GM19035 (cell line): ENCODE results near the gene SPEF2.
A peak's percentile ranks its signal among the peaks of the same experiment; 100 is the strongest.

Source experiments
- ATAC-seq: cut with Tn5 transposase; IDR thresholded peaks from one replicate; pipeline ENCODE4 v1.9.1; 2021; ENCODE audit not compliant: unreplicated experiment

The SPEF2 gene

GRCh38 chr5:35717718-35718117 lies 100.1 kb downstream of the SPEF2 start:
- ATAC-seq = no peak

GRCh38 chr5:35735718-35736117 lies 118.1 kb downstream of the SPEF2 start:
- ATAC-seq = no peak

DNA sequence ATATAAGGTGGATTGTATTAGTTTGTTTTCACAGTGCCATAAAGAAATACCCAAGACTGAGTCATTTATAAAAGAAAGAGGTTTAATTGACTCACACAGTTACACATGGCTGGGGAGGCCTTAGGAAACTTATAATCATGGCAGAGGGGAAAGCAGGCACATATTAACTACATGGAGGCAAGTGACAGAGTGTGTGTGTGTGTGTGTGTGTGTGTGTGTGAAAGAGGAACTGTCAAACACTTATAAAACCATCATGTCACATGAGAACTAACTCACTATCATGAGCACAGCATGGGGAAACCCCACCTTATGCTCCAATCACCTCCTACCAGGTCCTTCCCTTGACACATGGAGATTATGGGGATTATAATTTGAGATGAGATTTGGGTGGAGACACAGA lies 118.6 kb downstream of the SPEF2 start:
- ATAC-seq = no peak

DNA sequence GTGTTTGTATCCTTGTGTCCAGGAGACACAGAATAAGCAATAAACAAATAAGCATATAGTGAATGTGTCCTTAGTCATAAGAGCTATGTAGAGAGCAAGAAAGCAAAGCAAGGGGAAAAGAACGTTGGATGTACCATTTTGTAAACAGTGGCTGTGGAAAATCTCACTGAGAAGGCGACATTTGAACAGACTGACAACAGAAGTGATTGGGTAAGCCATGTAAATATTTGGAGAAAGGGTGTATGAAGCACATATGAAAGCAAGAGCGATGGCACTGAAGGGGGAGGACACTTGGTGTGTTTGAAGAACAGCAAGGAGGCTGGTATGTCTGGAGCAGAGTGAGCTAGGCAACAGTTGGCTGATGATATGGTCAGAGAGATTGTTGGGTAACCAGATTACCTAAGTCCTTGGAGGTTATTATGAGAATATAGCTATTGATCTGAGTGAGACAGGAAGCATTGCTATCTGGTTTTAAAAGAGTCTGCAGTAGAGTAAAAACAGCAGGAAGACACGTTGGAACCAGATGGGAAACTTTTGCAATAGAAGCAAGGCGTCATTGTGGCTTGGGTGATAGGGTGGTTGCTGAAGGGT lies 123.6 kb downstream of the SPEF2 start:
- ATAC-seq = no peak

DNA sequence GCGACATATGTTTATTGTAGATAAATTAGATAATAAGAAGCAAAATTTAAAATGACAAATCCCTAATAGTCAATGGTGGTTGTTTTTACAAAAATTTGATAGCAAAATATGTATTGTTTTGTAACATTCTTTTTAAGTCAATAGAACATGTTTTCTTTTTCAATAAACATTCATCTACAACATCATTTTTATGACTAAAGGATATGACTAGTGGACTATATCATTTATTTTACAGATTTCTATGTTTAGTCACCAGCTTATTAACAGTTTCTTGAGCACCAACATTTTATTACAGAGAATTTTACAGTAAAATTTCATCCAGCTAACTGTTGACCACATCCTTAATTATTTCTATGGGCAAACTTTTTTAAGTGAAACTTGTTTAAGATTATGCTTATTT lies 124.3 kb downstream of the SPEF2 start:
- ATAC-seq = no peak

GRCh38 chr5:35743644-35744043 lies 126.0 kb downstream of the SPEF2 start:
- ATAC-seq = no peak

DNA sequence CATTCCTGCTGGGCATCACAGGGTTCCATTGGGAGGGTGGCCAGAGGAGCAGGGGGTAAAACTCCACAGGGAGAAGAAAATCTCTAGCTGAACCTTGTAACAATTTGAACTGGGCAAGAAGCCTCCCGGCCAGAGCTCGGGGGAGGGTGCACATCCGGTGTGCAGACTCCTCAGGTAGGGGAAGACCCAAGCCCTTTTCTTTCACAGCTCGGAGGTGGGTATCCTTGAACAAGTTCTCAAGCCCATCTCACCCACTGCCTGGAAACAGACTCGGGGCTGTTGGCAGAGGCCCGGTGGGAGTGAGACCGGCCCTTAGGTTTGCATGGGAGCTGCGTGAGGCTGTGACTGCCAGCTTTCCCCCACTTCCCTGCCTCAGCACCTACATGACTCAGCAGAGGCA lies 127.5 kb downstream of the SPEF2 start:
- ATAC-seq = no peak

- ATAC-seq = no peak
Observed at GRCh38 chr5:35745660-35746059, 128.0 kb downstream of the SPEF2 start.

DNA sequence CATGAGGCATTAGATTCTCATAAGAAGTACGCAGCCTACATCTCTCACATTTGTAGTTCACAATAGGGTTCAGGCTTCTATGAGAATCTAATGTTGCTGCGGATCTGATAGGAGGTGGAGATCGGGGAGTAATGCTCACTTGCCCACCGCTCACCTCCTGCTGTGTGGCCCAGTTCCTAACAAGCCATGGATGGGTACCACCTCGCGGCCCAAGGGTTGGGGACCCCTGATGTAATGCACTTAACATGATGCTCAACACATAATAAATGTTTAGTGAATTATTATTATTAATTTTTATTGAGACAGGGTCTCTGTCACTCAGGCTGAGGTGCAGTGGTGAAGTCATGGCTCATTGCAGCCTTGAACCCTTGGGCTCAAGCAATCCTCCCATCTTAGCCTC lies 134.3 kb downstream of the SPEF2 start:
- ATAC-seq = no peak

DNA sequence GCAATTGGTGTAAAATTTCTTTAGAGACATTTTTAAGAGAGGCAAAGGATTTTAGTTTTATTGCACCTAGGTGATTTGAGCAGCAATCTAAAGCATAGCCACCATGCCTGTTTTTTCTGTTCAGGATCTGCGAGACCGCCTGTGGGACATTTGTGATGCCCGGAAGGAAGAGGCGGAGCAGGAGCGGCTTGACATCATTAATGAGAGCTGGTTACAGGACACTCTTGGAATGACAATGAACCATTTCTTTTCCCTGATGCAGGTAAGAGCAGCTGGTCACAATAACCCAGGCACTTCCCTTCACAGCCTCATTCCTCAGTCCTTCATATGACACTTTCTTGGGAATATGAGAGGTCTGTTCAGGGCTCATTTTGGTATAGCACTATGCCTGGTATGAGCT lies 135.8 kb downstream of the SPEF2 start:
- no peak for ATAC-seq

DNA sequence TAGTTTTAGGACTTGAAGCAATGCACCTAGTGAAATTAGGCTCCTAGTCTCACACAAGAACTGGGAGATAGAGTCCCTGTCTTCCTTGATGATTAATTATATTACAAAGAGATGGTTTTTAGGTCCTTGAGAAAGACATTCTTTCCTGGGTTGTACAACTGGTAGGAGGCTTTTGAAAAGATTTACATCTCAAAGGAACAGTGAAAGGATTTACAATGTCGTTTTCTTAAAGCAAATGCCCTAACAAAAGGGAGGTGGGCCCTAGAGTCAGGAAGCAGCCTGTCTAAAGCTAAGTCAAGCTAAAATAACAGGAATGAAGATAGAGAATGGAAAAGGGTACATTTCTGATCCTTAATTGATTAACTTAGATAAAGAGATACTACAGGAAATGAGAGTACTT lies 136.8 kb downstream of the SPEF2 start:
- no peak for ATAC-seq

- no peak for ATAC-seq
Observed at GRCh38 chr5:35755966-35756365, 138.3 kb downstream of the SPEF2 start.

- ATAC-seq = no peak
Observed at GRCh38 chr5:35758151-35758724, 140.6 kb downstream of the SPEF2 start.

DNA sequence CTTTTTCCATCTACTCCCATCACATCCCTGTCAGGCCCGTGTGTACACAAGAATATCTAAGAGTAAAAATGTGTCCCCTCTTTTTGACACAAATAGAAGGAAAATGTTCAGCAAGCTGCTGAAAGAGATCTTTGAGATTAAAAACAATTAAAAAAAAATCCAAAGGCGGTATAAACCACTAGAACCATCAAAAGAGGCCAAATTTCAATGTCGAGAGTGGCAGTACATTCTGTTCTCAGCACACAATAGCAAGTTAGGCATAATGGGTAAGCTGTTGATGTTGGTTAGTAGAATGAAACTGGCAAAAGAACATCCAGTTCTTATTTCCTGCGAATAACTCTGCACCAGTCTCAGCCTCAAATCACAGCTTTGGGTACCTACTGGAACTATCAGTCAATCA lies 143.9 kb downstream of the SPEF2 start:
- no peak for ATAC-seq

DNA sequence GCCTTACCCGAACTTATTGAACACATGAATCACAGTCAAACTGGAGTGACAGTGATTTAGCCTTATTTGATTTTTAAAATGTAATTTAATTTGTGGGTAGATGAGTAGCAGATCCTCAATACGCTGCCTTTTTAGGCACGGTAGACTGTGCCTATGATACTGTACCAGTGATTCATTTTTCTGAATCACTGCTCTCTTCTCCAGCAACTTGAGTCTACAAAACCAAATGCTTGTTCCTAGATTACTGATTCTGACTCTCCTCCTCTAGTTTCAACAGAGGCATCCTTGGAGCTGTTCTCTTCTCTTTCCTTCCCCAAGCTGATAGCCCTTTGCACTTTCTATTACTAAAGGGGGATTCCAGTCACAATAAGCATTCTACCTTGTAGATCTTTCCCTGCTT lies 144.7 kb downstream of the SPEF2 start:
- ATAC-seq = no peak

- no peak for ATAC-seq
Observed at GRCh38 chr5:35765921-35766320, 148.3 kb downstream of the SPEF2 start.

DNA sequence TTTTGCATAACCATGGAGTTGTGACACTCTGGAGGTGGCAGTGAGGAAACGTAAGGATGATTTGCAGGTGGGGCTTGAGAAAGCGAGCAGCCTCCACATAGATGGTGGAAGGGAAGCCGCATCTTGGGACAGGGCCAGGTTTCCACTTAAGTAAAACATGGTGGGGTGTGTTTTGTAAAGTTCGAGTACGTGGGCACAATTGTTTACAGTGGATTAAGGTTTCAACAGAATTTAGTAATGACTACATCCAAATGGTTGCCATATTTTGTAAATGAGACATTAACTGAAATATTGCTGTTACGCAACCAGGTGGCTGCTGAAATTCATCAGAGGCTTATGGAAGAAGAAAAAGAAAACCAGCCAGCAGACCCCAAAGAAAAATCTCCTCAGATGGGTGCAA lies 153.6 kb downstream of the SPEF2 start:
- ATAC-seq = no peak

DNA sequence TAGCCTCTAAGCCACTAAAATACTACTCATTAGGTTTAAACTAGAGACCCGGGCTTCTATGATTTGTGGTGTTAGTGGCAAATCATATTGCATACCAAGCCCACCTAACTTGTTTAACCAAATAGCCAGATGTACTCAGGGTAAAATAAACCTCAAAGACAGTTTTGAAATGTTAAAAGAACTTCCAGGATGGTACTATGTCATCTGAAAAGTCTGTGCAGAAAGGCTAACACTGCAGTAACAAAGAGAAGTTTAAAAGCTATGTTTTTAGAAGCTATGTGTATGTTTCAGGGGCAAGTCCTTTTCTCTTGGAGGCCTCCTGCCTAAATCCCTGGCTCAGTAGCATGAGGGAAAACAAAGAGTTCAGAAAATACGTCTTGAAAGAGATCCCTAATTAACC lies 154.2 kb downstream of the SPEF2 start:
- no peak for ATAC-seq

- no peak for ATAC-seq
Observed at GRCh38 chr5:35773967-35774366, 156.3 kb downstream of the SPEF2 start.

DNA sequence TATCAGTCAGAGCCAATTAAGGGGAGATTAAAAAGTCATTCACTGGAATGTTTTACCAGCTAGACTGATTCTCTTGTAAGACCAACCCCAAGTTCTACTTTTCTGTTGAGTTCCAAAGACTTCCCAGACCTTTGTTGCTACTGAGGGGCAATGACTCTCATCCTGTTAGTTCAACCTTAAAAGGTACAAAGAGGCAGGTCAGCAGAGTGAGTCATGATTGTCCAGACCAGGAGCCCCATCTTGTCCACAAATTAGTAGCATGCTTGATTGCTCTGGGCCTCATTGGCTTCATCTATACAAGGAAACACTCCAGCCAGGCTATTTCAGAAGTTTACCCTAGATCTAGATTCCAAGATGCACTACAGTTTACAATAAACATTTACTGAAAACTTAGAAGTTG lies 159.1 kb downstream of the SPEF2 start:
- ATAC-seq = no peak

DNA sequence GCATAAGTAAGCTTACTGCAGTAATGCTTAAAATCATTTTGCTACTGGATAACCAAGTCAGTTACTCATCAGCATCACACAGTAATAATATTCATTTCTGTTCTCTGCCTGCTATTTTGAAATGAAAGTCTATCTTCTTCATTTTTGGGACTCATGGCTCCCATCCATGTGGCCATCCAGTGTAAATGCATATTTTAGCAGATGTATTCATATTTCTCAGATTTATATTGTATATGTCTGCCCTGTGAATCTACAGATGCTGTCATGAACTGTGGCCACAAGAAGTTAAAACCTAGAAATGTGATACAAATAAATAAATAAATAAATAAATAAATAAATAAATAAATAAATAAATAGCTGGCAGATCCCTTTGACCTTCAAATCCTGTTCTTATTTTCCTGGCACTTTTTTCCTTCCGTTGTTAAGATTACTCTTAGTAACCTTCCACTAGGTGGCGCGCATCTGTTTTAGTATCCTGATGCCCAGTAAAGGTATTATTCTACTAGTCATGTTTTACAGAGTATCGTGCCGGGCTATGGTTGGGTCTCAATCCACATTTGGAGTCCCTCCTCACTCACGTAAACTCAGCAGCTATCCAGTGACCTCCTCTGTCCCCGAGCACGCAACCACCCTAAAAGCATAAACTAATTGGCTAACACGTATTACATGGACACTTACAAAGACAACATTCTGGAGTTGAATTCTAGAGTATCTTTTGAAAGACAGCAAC lies 159.9 kb downstream of the SPEF2 start:
- ATAC-seq = peak; percentile 73

GRCh38 chr5:35778259-35778769 lies 160.7 kb downstream of the SPEF2 start:
- no peak for ATAC-seq
